Measurements from ENCODE around the gene SPAG17. TPM values are rescaled to one million over a fixed set of nuclear protein-coding genes. Genes with fewer than 3 reads are reported as not detected.

Gene SPAG17
- total and polyA plus RNA-seq, 2 experiments from 2014 or later: 1.0 to 1.1 TPM

- Histone ChIP-seq H3F3A (replicated peaks; ENCODE audit: low read depth) (no peaks in the 10 kb centered on the region), H3K27me3 (ENCODE audit: insufficient read depth) (no peaks in the 10 kb centered on the region), H3K27ac (ENCODE audit: low read depth) (no peak overlapping the region), H4K20me1 (replicated peaks; ENCODE audit: insufficient read depth) (no peaks in the 10 kb centered on the region), H3K36me3 (ENCODE audit: insufficient read depth) (no peaks in the 10 kb centered on the region), H3K79me2 (replicated peaks; ENCODE audit: insufficient read depth) (no peaks in the 10 kb centered on the region), H3K9me2 (ENCODE audit: insufficient read depth) (peaks cover 5% of the 10 kb centered on the region; the same call in 1 of the 2 replicates), H3K4me1 (ENCODE audit: insufficient read depth) (0 out of 2 replicates have a peak, but pooled peaks cover 3% of the 10 kb centered on the region), H3K4me3 (no peak overlapping the region), H3K4me2 (no peak overlapping the region), H2AFZ (0 out of 2 replicates have a peak overlapping the region, but pooled peaks have one; percentile 95)
- H3K27me3 Mint-ChIP-seq (ENCODE audit: insufficient read depth, low read depth, poor library complexity): peaks cover 1% of the 10 kb centered on the region
- DNase-seq (ENCODE audit: low spot score) (no peak), ATAC-seq (no peak)
- H3K27ac Mint-ChIP-seq: no peak overlapping the region
- H3K4me3 Mint-ChIP-seq: no peak overlapping the region
- peaks cover 2% of the 10 kb centered on the region; the same call in 1 of the 3 replicates for H3K4me1 Mint-ChIP-seq
- no peaks in the 10 kb centered on the region for H3K36me3 Mint-ChIP-seq (ENCODE audit: low read depth)
- TF ChIP-seq NANOG (IDR thresholded peaks at IDR 0.05; ENCODE audit: borderline replicate concordance) (no peak), ZNF114 (CRISPR knock-in tag; IDR thresholded peaks at IDR 0.05) (no peak), STAT1 (IDR thresholded peaks at IDR 0.05; ENCODE audit: unreplicated experiment) (no peak), CTCF (conservative IDR thresholded peaks at IDR 0.05; ENCODE audit: low read depth in 2 of 2) (no peak), JUNB (IDR thresholded peaks at IDR 0.05; ENCODE audit: unreplicated experiment) (no peak), EZH2phosphoT487 (IDR thresholded peaks at IDR 0.05; ENCODE audit: unreplicated experiment) (no peak), CREB1 (CRISPR knock-in tag; IDR thresholded peaks at IDR 0.05; ENCODE audit: low read depth) (no peak), ZNF331 (CRISPR knock-in tag; IDR thresholded peaks at IDR 0.05; ENCODE audit: low read depth) (no peak), EZH2 (IDR thresholded peaks at IDR 0.05; ENCODE audit: low read depth, unreplicated experiment) (no peak), ETS1 (IDR thresholded peaks at IDR 0.05) (no peak)
- TF ChIP-seq, protein P1, sequence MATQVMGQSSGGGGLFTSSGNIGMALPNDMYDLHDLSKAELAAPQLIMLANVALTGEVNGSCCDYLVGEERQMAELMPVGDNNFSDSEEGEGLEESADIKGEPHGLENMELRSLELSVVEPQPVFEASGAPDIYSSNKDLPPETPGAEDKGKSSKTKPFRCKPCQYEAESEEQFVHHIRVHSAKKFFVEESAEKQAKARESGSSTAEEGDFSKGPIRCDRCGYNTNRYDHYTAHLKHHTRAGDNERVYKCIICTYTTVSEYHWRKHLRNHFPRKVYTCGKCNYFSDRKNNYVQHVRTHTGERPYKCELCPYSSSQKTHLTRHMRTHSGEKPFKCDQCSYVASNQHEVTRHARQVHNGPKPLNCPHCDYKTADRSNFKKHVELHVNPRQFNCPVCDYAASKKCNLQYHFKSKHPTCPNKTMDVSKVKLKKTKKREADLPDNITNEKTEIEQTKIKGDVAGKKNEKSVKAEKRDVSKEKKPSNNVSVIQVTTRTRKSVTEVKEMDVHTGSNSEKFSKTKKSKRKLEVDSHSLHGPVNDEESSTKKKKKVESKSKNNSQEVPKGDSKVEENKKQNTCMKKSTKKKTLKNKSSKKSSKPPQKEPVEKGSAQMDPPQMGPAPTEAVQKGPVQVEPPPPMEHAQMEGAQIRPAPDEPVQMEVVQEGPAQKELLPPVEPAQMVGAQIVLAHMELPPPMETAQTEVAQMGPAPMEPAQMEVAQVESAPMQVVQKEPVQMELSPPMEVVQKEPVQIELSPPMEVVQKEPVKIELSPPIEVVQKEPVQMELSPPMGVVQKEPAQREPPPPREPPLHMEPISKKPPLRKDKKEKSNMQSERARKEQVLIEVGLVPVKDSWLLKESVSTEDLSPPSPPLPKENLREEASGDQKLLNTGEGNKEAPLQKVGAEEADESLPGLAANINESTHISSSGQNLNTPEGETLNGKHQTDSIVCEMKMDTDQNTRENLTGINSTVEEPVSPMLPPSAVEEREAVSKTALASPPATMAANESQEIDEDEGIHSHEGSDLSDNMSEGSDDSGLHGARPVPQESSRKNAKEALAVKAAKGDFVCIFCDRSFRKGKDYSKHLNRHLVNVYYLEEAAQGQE (IDR thresholded peaks at IDR 0.05; ENCODE audit: unreplicated experiment): no peak
- no peaks in the 10 kb centered on the region for H3K9me3 Mint-ChIP-seq
Measured at GRCh38 chr1:118200836-118201235, 15.8 kb upstream of the SPAG17 start.
